HepG2 (cell line): ENCODE results near the gene PPP2R5D.
"Not testable (repeated sequence)": the region's sequence is repeated elsewhere in the genome, so short reads cannot be mapped to it uniquely, and the experiment has no call there.

ENCODE experiments used
- PHB2 ChIP-seq: fragments of 450-650 bp; IDR thresholded peaks from 2 replicates; pipeline ENCODE4 v1.6.1; 2018; ENCODE audit not compliant: partially characterized antibody
- TF ChIP-seq, protein P1 (sequence below): sonication (generic); formaldehyde crosslinking; IDR thresholded peaks from 2 replicates; pipeline ENCODE4 v1.4.0; 2020; ENCODE audit warnings: missing genetic modification reagents, borderline replicate concordance
- TF ChIP-seq, protein P2 (sequence below): sonication (generic); formaldehyde crosslinking; IDR thresholded peaks from 2 replicates; pipeline ENCODE4 v1.5.0; 2020; ENCODE audit warnings: missing genetic modification reagents

- TF ChIP-seq, protein P1, sequence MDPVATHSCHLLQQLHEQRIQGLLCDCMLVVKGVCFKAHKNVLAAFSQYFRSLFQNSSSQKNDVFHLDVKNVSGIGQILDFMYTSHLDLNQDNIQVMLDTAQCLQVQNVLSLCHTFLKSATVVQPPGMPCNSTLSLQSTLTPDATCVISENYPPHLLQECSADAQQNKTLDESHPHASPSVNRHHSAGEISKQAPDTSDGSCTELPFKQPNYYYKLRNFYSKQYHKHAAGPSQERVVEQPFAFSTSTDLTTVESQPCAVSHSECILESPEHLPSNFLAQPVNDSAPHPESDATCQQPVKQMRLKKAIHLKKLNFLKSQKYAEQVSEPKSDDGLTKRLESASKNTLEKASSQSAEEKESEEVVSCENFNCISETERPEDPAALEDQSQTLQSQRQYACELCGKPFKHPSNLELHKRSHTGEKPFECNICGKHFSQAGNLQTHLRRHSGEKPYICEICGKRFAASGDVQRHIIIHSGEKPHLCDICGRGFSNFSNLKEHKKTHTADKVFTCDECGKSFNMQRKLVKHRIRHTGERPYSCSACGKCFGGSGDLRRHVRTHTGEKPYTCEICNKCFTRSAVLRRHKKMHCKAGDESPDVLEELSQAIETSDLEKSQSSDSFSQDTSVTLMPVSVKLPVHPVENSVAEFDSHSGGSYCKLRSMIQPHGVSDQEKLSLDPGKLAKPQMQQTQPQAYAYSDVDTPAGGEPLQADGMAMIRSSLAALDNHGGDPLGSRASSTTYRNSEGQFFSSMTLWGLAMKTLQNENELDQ (CRISPR knock-in tag), result not testable (repeated sequence)
- TF ChIP-seq, protein P2, sequence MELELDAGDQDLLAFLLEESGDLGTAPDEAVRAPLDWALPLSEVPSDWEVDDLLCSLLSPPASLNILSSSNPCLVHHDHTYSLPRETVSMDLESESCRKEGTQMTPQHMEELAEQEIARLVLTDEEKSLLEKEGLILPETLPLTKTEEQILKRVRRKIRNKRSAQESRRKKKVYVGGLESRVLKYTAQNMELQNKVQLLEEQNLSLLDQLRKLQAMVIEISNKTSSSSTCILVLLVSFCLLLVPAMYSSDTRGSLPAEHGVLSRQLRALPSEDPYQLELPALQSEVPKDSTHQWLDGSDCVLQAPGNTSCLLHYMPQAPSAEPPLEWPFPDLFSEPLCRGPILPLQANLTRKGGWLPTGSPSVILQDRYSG (CRISPR knock-in tag), result not testable (repeated sequence)
- not testable (repeated sequence) for TF ChIP-seq PHB2
Measured at GRCh38 chr6:43041475-43041874, 57.1 kb downstream of the PPP2R5D start.
